Subcutaneous abdominal adipose tissue (tissue), 5 donors: ENCODE results near the gene LRPPRC.

Source experiments
- H3K27ac ChIP-seq: one replicate; pipeline ENCODE4 v1.7.0; 2013; ENCODE audit warnings: low read depth, mild to moderate bottlenecking, inconsistent platforms, low read length, moderate library complexity
- H3K27me3 ChIP-seq, 5 donors: one replicate each; pipeline ENCODE4 v1.7.0; 2013; ENCODE audit warnings: low read length in 5 of 5, inconsistent platforms in 1 of 5; ENCODE audit not compliant: control insufficient read depth in 5 of 5, insufficient read depth in 4 of 5
- H3K36me3 ChIP-seq, 5 donors: one replicate each; pipeline ENCODE4 v1.7.0; 2013; ENCODE audit warnings: low read length in 5 of 5; ENCODE audit not compliant: control insufficient read depth in 5 of 5, insufficient read depth in 5 of 5
- H3K4me1 ChIP-seq, 5 donors: one replicate each; pipeline ENCODE4 v1.7.0; 2013; ENCODE audit warnings: low read length in 5 of 5, mild to moderate bottlenecking in 3 of 5, moderate library complexity in 1 of 5; ENCODE audit not compliant: control insufficient read depth in 5 of 5, insufficient read depth in 5 of 5
- H3K4me3 ChIP-seq, 5 donors: one replicate each; pipeline ENCODE4 v1.7.0; 2013; ENCODE audit warnings: low read length in 5 of 5, low read depth in 1 of 5
- H3K9ac ChIP-seq, 5 donors: one replicate each; pipeline ENCODE4 v1.7.0; 2013; ENCODE audit warnings: low read length in 5 of 5, mild to moderate bottlenecking in 4 of 5, moderate library complexity in 3 of 5
- H3K9me3 ChIP-seq, 5 donors: one replicate each; pipeline ENCODE4 v1.7.0; 2013; ENCODE audit warnings: low read length in 5 of 5; ENCODE audit not compliant: control insufficient read depth in 5 of 5
- donor health status: healthy.
- donor health status: healthy.
- donor health status: healthy.
- donor health status: healthy.
- donor health status: healthy.

The LRPPRC gene

GRCh38 chr2:43880471-43880870, 115.3 kb downstream of the LRPPRC start:
- H3K27ac ChIP-seq, result no peak overlapping the region
- H3K4me3 ChIP-seq, result no peak overlapping the region
- H3K9ac ChIP-seq, result no peak overlapping the region
- H3K9me3 ChIP-seq, result peaks cover 0 to 13% (median 0%) of the 10 kb centered on the region in 5 donors
- H3K36me3 ChIP-seq, result peaks cover 0 to 11% (median 0%) of the 10 kb centered on the region in 5 donors
- H3K27me3 ChIP-seq, result peaks cover 0 to 17% (median 0%) of the 10 kb centered on the region in 5 donors
- peaks cover 0 to 29% (median 19%) of the 10 kb centered on the region in 5 donors for H3K4me1 ChIP-seq

DNA sequence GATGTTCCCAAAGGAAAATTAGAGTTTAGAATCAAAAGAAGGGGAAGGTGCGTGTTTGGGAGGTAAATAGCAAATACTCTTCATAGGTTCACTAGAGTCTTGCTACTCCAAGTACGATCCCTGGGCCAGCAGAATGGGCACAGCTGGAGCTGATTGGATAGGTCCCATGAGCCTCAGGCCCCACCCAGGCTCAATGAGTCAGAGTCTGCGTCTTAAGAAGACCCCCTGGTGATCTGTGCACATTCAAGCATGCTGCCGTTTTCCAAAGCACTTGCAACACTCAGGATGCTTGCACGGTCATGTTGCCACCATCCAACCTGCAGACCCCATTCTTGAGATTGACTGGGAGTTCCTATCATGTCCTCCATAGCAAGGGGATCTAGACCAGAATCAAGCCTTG, 116.5 kb downstream of the LRPPRC start:
- H3K27ac ChIP-seq, result no peak overlapping the region
- peaks cover 0 to 19% (median 16%) of the 10 kb centered on the region in 5 donors for H3K4me1 ChIP-seq
- H3K4me3 ChIP-seq, result no peak overlapping the region
- peaks cover 0 to 13% (median 0%) of the 10 kb centered on the region in 5 donors for H3K9me3 ChIP-seq
- H3K9ac ChIP-seq, result no peak overlapping the region
- peaks cover 0 to 11% (median 0%) of the 10 kb centered on the region in 5 donors for H3K36me3 ChIP-seq
- H3K27me3 ChIP-seq, result peaks cover 0 to 17% (median 5%) of the 10 kb centered on the region in 5 donors

DNA sequence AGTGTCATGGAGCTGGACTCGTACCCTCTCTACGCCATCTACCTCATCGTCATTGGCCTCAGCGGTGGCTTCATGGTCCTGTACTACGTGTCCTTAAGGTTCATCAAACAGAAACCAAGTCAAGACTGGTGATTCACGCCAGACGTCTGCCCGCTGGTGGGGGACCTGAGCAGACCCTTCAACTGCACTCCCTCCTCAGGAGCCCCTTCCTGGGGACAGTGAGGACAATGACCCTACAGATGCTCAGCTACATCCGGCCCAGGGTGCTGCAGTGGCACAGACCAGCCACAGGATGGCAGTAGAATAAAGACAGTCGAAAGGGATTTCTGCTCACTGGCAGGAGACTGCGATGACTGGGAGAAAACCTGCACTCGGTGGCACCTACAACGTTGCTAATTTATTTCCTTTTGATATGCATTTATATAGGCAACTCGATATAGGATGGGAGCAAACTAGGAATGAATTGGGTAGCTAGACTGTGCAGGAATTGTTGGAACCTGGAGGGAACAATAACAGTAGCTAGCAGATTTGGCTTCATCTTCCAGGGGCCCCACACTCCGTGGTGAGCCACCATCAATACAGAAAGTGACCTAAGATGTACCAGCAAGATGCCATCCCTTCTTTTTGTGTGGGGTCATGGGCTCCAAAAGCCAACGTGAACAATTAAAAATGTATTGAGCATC, 117.9 kb downstream of the LRPPRC start:
- H3K27ac ChIP-seq, result no peak overlapping the region
- H3K9ac ChIP-seq, result no peak overlapping the region
- H3K27me3 ChIP-seq, result peaks cover 0 to 17% (median 5%) of the 10 kb centered on the region in 5 donors
- H3K4me3 ChIP-seq, result no peak overlapping the region
- H3K4me1 ChIP-seq, result peaks cover 0 to 19% (median 16%) of the 10 kb centered on the region in 5 donors
- H3K36me3 ChIP-seq, result peaks cover 0 to 11% (median 0%) of the 10 kb centered on the region in 5 donors
- H3K9me3 ChIP-seq, result peaks cover 0 to 13% (median 0%) of the 10 kb centered on the region in 5 donors

GRCh38 chr2:43874776-43875451, 120.9 kb downstream of the LRPPRC start:
- H3K27me3 ChIP-seq, result peaks cover 0 to 17% (median 5%) of the 10 kb centered on the region in 5 donors
- H3K4me3 ChIP-seq, result no peak overlapping the region
- H3K4me1 ChIP-seq, result peaks cover 0 to 19% (median 3%) of the 10 kb centered on the region in 5 donors
- H3K9me3 ChIP-seq, result peaks cover 0 to 13% (median 0%) of the 10 kb centered on the region in 5 donors
- peaks cover 0 to 11% (median 0%) of the 10 kb centered on the region in 5 donors for H3K36me3 ChIP-seq
- H3K9ac ChIP-seq, result no peak overlapping the region
- H3K27ac ChIP-seq, result no peak overlapping the region

GRCh38 chr2:43872151-43872550, 123.6 kb downstream of the LRPPRC start:
- no peak overlapping the region for H3K27ac ChIP-seq
- H3K27me3 ChIP-seq, result peaks cover 0 to 11% (median 5%) of the 10 kb centered on the region in 5 donors
- peaks cover 0 to 10% (median 0%) of the 10 kb centered on the region in 5 donors for H3K36me3 ChIP-seq
- H3K4me1 ChIP-seq, result peaks cover 0 to 12% (median 0%) of the 10 kb centered on the region in 5 donors
- H3K9ac ChIP-seq, result no peak overlapping the region
- H3K4me3 ChIP-seq, result no peak overlapping the region
- peaks cover 0 to 11% (median 0%) of the 10 kb centered on the region in 5 donors for H3K9me3 ChIP-seq

DNA sequence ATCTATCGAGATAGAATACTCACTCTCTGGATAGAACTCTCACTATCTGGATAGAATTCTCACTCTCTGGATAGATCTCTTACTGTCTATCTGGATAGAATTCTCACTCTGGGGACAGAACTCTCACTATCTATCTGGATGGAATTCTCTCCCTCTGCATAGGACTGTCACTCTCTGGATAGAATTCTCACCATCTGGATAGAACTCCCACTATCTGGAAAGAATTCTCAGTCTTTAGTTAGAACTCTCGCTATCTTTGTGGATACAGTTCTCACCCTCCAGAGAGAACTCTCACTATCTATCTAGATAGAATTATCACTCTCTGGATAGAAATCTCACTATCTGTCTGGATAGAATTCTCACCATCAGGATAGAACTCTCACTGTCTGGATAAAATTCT, 140.5 kb downstream of the LRPPRC start:
- Histone ChIP-seq H3K4me1 (peaks cover 0 to 3% (median 0%) of the 10 kb centered on the region in 5 donors), H3K9ac (no peak overlapping the region), H3K27me3 (peaks cover 4 to 13% (median 10%) of the 10 kb centered on the region in 5 donors), H3K4me3 (no peak overlapping the region), H3K27ac (no peak overlapping the region), H3K9me3 (no peaks in the 10 kb centered on the region), H3K36me3 (no peaks in the 10 kb centered on the region)

DNA sequence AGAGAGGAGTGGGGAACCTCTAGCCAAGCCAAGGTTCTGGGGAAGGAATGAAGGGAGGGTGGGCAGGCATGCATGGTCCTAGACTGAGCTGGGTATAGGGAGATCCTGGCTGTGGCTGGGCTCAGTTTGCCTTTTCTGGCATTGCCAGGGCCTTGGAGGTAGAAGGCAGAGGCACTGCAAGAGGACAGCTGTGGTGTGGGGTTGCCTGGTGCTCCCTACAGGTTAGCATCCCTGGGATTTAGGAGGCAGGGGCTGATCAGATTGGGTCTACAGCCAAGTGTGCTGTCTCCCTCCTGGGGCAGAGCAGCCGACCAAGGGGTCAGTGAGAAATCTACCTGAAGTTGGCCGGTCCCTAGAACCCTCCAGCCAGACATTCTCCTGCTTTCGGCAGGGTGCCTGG, 141.1 kb downstream of the LRPPRC start:
- no peak overlapping the region for H3K9ac ChIP-seq
- H3K27me3 ChIP-seq, result peaks cover 4 to 13% (median 10%) of the 10 kb centered on the region in 5 donors
- no peak overlapping the region for H3K4me3 ChIP-seq
- H3K9me3 ChIP-seq, result no peaks in the 10 kb centered on the region
- H3K4me1 ChIP-seq, result peaks cover 0 to 3% (median 0%) of the 10 kb centered on the region in 5 donors
- H3K36me3 ChIP-seq, result no peaks in the 10 kb centered on the region
- no peak overlapping the region for H3K27ac ChIP-seq

GRCh38 chr2:43853141-43854081, 142.4 kb downstream of the LRPPRC start:
- H3K27me3 ChIP-seq, result peaks cover 0 to 13% (median 10%) of the 10 kb centered on the region in 5 donors
- no peak overlapping the region for H3K27ac ChIP-seq
- no peaks in the 10 kb centered on the region for H3K9me3 ChIP-seq

DNA sequence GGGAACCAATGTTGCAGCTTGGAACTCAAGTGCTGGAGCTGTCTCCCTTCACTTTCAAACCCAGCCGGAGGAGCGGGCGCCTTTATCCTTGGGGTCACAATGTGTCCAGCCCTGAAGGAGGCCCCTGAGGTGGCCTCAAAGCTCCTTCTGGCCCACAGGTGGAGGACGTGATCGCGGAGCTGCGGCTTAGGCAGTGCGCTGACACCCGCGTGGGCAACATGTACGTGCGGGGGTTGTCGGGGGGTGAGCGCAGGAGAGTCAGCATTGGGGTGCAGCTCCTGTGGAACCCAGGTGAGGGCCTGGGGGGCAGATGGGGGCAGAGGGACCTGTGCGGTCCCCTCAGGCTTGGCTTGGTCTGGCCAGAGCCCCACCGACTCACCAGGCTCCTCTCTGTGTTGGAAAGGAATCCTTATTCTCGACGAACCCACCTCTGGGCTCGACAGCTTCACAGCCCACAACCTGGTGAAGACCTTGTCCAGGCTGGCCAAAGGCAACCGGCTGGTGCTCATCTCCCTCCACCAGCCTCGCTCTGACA, 143.5 kb downstream of the LRPPRC start:
- no peaks in the 10 kb centered on the region for H3K36me3 ChIP-seq
- peaks cover 0 to 3% (median 0%) of the 10 kb centered on the region in 5 donors for H3K4me1 ChIP-seq
- peaks cover 0 to 13% (median 10%) of the 10 kb centered on the region in 5 donors for H3K27me3 ChIP-seq
- no peak overlapping the region for H3K4me3 ChIP-seq
- H3K27ac ChIP-seq, result no peak overlapping the region
- H3K9me3 ChIP-seq, result no peaks in the 10 kb centered on the region
- no peak overlapping the region for H3K9ac ChIP-seq

More at GRCh38 chr2:43853141-43854081, 142.4 kb downstream of the LRPPRC start:
- Histone ChIP-seq H3K9ac (no peak overlapping the region), H3K4me3 (no peak overlapping the region), H3K4me1 (peaks cover 0 to 3% (median 0%) of the 10 kb centered on the region in 5 donors), H3K36me3 (no peaks in the 10 kb centered on the region)
